Measurements from ENCODE around the gene BBS2. TPM values are rescaled to one million over a fixed set of nuclear protein-coding genes. Genes with fewer than 3 reads are reported as not detected.

The BBS2 gene
- total RNA-seq, 1 donor from 2014 or later = 29.4 TPM

DNA sequence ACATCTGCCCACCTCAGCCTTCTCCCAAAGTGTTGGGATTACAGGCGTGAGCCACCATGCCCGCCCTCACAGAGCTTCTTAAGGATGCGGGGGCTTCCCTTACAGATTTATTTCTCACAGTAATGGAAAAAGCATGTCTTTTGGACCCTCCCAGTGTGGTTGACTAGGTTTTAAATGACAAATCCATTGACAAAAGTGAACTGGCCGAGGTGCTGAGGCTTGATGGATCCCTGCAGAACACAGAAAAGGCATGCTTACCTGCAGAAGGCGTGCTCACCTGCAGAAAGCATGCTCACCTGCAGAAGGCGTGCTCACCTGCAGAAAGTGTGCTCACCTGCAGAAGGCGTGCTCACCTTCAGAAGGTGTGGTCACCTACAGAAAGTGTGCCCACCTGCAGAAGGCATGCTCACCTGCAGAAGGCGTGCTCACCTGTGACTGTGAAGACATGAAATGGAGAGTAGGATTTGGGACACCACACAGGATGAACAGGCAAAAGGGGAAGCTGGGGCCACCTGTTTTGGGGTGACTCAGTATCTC is 15.1 kb upstream of the BBS2 start:
- H3K27me3 ChIP-seq = no peaks in the 10 kb centered on the region
- no peaks in the 10 kb centered on the region for H3K36me3 ChIP-seq
- H3K4me3 ChIP-seq = no peak overlapping the region
- intact Hi-C loops (cut with DNase I) = no loop called here
- TF ChIP-seq, protein P1, sequence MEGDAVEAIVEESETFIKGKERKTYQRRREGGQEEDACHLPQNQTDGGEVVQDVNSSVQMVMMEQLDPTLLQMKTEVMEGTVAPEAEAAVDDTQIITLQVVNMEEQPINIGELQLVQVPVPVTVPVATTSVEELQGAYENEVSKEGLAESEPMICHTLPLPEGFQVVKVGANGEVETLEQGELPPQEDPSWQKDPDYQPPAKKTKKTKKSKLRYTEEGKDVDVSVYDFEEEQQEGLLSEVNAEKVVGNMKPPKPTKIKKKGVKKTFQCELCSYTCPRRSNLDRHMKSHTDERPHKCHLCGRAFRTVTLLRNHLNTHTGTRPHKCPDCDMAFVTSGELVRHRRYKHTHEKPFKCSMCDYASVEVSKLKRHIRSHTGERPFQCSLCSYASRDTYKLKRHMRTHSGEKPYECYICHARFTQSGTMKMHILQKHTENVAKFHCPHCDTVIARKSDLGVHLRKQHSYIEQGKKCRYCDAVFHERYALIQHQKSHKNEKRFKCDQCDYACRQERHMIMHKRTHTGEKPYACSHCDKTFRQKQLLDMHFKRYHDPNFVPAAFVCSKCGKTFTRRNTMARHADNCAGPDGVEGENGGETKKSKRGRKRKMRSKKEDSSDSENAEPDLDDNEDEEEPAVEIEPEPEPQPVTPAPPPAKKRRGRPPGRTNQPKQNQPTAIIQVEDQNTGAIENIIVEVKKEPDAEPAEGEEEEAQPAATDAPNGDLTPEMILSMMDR (IDR thresholded peaks at IDR 0.05) = no peak
- no peaks in the 10 kb centered on the region for H3K9me3 ChIP-seq
- H3K27ac ChIP-seq = no peak overlapping the region
- no peak for DNase-seq (ENCODE audit: low spot score in 2 of 2)
- H3K4me1 ChIP-seq = no peaks in the 10 kb centered on the region

DNA sequence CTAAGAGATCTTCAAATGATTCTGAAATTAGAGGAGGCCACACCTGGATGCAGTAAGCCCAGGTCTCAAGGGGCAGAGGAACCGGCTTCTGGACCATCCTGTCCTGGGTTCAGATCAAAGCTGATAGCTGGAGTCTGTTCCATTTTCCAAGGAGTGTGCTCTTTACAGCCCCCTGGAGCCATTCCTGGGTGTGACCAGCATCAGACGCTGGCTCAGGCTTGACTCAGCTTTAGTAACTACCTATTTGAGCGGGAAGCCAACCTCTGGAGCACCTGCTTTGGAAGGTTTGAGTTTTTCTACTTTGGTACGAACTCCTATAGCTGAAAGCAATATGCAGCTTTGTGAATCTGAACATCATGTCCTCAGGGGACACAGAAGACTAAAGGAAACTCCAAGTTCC is 12.9 kb upstream of the BBS2 start:
- Histone ChIP-seq H3K27me3 (no peaks in the 10 kb centered on the region), H3K9me3 (no peaks in the 10 kb centered on the region), H3K4me1 (no peaks in the 10 kb centered on the region), H3K4me3 (no peak overlapping the region), H3K27ac (no peak overlapping the region), H3K36me3 (no peaks in the 10 kb centered on the region)
- intact Hi-C loops (cut with DNase I) = no loop called here
- TF ChIP-seq, protein P1 (IDR thresholded peaks at IDR 0.05) = no peak
- no peak for DNase-seq (ENCODE audit: low spot score in 2 of 2)

DNA sequence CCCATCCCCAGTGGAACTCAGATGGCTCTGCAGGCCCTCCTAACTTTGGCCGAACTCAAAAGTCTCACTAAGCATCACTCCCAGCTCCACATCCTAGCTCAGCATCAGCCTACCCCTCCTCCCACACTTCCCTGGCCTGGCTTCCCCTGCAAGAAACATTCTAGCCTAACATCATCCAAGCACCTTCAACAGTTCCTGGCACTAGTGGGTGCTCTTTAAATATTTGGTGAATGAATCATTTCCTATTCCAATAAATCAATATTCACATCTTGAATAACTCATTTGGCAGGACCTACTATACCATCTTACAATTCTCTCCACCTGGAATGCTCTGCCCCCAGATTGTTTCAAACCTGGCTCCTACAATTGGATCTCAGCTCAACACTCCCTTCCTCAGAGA is 11.0 kb upstream of the BBS2 start:
- intact Hi-C loops (cut with DNase I) = no loop called here
- H3K27ac ChIP-seq = no peak overlapping the region
- H3K27me3 ChIP-seq = no peaks in the 10 kb centered on the region
- no peaks in the 10 kb centered on the region for H3K36me3 ChIP-seq
- no peaks in the 10 kb centered on the region for H3K9me3 ChIP-seq
- H3K4me3 ChIP-seq = no peak overlapping the region
- DNase-seq (ENCODE audit: low spot score in 2 of 2) = no peak
- TF ChIP-seq, protein P1 (IDR thresholded peaks at IDR 0.05) = no peak
- H3K4me1 ChIP-seq = no peaks in the 10 kb centered on the region

DNA sequence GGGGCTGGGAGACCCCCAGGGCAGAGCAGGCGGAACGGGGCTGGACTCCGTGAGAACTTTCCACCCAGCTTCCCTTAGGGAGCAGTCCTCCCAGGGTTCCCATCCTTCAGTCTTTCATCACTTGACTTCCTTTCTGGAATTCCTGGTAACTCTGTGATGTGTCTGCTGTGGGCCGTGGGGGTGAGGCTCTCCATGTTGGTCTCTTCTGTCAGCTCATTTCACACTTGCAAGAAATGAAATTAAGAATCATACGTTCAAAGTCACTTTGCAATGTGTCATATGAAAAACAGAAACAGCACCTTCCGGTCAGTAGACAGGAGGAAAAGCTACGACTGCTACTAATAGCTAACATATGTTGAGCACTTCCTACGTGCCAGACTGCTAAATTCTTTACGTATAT is 5.4 kb upstream of the BBS2 start:
- Histone ChIP-seq H3K36me3 (no peaks in the 10 kb centered on the region), H3K27ac (no peak overlapping the region), H3K4me1 (peaks cover 0 to 2% of the 10 kb centered on the region in 2 donors), H3K27me3 (no peaks in the 10 kb centered on the region), H3K9me3 (no peaks in the 10 kb centered on the region), H3K4me3 (no peak overlapping the region)
- intact Hi-C loops (cut with DNase I) = no loop called here
- TF ChIP-seq, protein P1 (IDR thresholded peaks at IDR 0.05) = no peak
- no peak for DNase-seq (ENCODE audit: low spot score in 2 of 2)

DNA sequence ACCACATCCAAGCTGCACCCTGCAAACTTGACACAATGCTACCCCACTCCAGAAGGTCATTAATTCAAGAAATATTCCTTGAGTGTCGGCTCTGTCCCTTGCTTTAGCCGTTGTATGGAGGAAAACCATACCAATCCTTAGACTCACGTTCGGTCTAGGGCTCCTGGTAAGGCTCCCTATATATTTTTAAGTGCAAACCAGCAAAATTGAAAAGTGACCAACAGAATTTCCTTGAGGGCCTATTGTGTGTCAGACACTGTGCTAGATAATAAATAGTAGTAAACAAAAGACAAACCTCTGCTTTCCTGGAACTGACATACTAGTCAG is 390 bp upstream of the BBS2 start:
- TF ChIP-seq, protein P1 (IDR thresholded peaks at IDR 0.05) = no peak

DNA sequence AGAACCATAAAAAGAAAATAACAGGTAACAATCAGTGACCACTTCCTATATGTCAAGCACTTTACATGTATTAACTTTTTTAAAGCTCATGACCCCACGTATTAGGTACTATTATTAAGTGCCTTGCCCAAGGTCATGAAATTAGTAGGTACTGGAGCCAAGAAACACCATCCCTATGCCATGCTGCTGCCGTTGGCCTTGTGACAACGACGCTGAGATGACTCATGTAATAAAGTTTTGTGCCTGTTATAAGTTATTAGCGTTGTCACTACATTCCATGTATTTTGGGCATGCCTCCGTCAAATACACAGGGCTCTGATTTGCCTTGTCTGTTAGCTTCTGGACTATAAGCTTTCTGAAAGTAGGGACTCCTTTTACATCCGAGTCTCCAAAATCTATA is 1.4 kb downstream of the BBS2 start:
- Histone ChIP-seq H3K27me3 (no peaks in the 10 kb centered on the region), H3K27ac (no peak overlapping the region), H3K36me3 (no peaks in the 10 kb centered on the region), H3K4me1 (peaks cover 0 to 28% of the 10 kb centered on the region in 2 donors), H3K4me3 (peak overlapping the region; percentile 91 to 94), H3K9me3 (no peaks in the 10 kb centered on the region)
- intact Hi-C loops (cut with DNase I) = loop anchor here (5.0 kb wide), 1 partner anchor 124 kb away; no protein-coding TSS in a partner anchor
- DNase-seq (ENCODE audit: low spot score in 2 of 2) = no peak
- TF ChIP-seq, protein P1 (IDR thresholded peaks at IDR 0.05) = no peak

More for the DNA sequence above, 390 bp upstream of the BBS2 start:
- H3K4me3 ChIP-seq = peak overlapping the region; percentile 91 to 94
- H3K9me3 ChIP-seq = no peaks in the 10 kb centered on the region
- intact Hi-C loops (cut with DNase I) = loop anchor here (2.0 kb wide), 1 partner anchor 183 kb away; no protein-coding TSS in a partner anchor
- no peak for DNase-seq (ENCODE audit: low spot score in 2 of 2)
- H3K36me3 ChIP-seq = no peaks in the 10 kb centered on the region
- H3K27ac ChIP-seq = peak overlapping the region; percentile 82 to 84
- H3K4me1 ChIP-seq = peaks cover 0 to 26% of the 10 kb centered on the region in 2 donors
- no peaks in the 10 kb centered on the region for H3K27me3 ChIP-seq
